ENCODE results near the gene RANBP3.

DNA sequence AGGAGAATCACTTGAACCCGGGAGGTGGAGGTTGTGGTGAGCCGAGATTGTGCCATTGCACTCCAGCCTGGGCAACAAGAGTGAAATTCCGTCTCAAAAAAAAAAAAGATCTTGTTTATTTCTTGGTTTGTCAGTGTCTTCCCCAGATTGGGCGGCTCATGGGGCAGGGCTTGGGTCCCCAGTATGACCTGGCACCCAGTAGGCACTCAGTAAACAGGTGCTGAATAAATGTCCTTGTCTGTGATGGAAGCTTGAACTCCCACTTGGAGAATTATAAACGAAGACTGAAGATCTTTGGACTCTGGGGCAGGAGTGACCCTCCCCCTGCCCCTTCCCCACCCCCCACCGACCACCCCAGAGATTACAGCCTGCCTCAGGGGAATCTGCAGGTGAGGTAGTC is 97.7 kb downstream of the RANBP3 start:
- no peak for TF ChIP-seq YY1 (IDR thresholded peaks at IDR 0.05; ENCODE audit: low read depth)
- TF ChIP-seq EP300 (IDR thresholded peaks at IDR 0.05; ENCODE audit: borderline replicate concordance) = no peak
- no peak for TF ChIP-seq RAD21 (IDR thresholded peaks at IDR 0.05; ENCODE audit: low read depth)
- TF ChIP-seq TAF1 (IDR thresholded peaks at IDR 0.05; ENCODE audit: low read depth) = no peak
- no peak for TF ChIP-seq CEBPB (IDR thresholded peaks at IDR 0.05)
- no peak for TF ChIP-seq NFIC (IDR thresholded peaks at IDR 0.05)
